Suprapubic skin (tissue), 4 donors: ENCODE data around the gene ARAP2. TPM values are rescaled to one million over a fixed set of nuclear protein-coding genes. Genes with fewer than 3 reads are reported as not detected.

Experiments used
- DNase-seq, 2 donors: peaks; one replicate each; pipeline ENCODE4 v3.0.0-alpha.2; 2019; ENCODE audit warnings: low spot score in 2 of 2
- H3K27ac ChIP-seq: fragments of 200-600 bp; sonication (generic); one replicate; pipeline ENCODE4 v1.5.1; 2019
- H3K27me3 ChIP-seq: fragments of 200-600 bp; sonication (generic); one replicate; pipeline ENCODE4 v1.5.1; 2019
- H3K36me3 ChIP-seq: fragments of 200-600 bp; sonication (generic); one replicate; pipeline ENCODE4 v1.5.1; 2019
- H3K4me1 ChIP-seq: fragments of 200-600 bp; sonication (generic); one replicate; pipeline ENCODE4 v1.5.1; 2019
- H3K4me3 ChIP-seq: fragments of 200-600 bp; sonication (generic); one replicate; pipeline ENCODE4 v1.5.1; 2019; ENCODE audit warnings: mild to moderate bottlenecking
- H3K9me3 ChIP-seq: fragments of 200-600 bp; sonication (generic); one replicate; pipeline ENCODE4 v1.5.1; 2019
- EP300 ChIP-seq: sonication (generic); formaldehyde crosslinking; IDR thresholded peaks from one replicate; pipeline ENCODE4 v1.6.1; 2017; ENCODE audit warnings: antibody characterized with exemption
- POLR2A ChIP-seq, 2 donors: fragments of 450-650 bp; IDR thresholded peaks; one replicate each; pipeline ENCODE4 v1.6.1; 2017; ENCODE audit warnings: antibody characterized with exemption in 2 of 2, mild to moderate bottlenecking in 2 of 2, moderate library complexity in 2 of 2
- POLR2AphosphoS5 ChIP-seq, 3 donors: sonication (generic); formaldehyde crosslinking; IDR thresholded peaks; one replicate each; pipeline ENCODE4 v1.6.1; 2017; ENCODE audit warnings: antibody characterized with exemption in 3 of 3
- WGBS: methylation state at CpG from one replicate; pipeline ENCODE4 v1.1.5; 2018; 5-methylcytosine and 5-hydroxymethylcytosine counted together
- total RNA-seq, 4 donors: library from RNA; depleted of rRNA; stranded (reverse); fragments of >200 nt; gene quantifications; one replicate each; pipeline ENCODE4 v1.1.0, GENCODE V29; 2016
- TF ChIP-seq, protein P1 (sequence below), 2 donors: fragments of 200-600 bp in 1 of 2; fragments of 450-650 bp in 1 of 2; sonication (generic) in 1 of 2; IDR thresholded peaks; one replicate each; pipeline ENCODE4 v1.5.1; 2016 to 2019; ENCODE audit warnings: antibody characterized with exemption in 2 of 2, mild to moderate bottlenecking in 1 of 2, moderate library complexity in 1 of 2

The ARAP2 gene
- total RNA-seq, 4 donors from 2014 or later = 88.2 to 203 (median 117) TPM

DNA sequence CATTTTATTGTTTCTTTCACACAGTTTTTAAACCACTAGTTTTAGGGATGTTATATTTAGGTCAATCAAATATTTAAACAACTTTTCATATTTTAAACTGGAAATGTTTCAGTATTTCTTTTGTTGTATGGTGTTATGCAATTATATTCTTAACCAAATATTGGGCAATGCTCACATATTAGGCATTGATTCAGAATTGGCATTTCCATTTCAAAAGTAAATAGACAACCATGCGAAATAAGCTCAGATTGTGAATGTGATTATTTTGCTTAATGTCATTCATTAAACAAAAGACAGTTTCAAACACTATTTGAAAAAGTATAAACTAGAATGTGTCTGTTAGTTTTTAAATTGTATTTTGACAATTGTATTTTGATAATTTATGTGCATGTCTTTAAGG, 36.9 kb downstream of the ARAP2 start:
- Histone ChIP-seq H3K4me1 (no peaks in the 10 kb centered on the region), H3K27me3 (no peaks in the 10 kb centered on the region), H3K27ac (no peak overlapping the region), H3K9me3 (no peaks in the 10 kb centered on the region), H3K36me3 (peaks cover 5% of the 10 kb centered on the region), H3K4me3 (no peak overlapping the region)
- WGBS = 78% methylated on average over 1 of the region's 1 CpG
- TF ChIP-seq EP300 (no peak), POLR2A (IDR thresholded peaks at IDR 0.05) (no peak), POLR2AphosphoS5 (IDR thresholded peaks at IDR 0.05) (no peak)
- TF ChIP-seq, protein P1, sequence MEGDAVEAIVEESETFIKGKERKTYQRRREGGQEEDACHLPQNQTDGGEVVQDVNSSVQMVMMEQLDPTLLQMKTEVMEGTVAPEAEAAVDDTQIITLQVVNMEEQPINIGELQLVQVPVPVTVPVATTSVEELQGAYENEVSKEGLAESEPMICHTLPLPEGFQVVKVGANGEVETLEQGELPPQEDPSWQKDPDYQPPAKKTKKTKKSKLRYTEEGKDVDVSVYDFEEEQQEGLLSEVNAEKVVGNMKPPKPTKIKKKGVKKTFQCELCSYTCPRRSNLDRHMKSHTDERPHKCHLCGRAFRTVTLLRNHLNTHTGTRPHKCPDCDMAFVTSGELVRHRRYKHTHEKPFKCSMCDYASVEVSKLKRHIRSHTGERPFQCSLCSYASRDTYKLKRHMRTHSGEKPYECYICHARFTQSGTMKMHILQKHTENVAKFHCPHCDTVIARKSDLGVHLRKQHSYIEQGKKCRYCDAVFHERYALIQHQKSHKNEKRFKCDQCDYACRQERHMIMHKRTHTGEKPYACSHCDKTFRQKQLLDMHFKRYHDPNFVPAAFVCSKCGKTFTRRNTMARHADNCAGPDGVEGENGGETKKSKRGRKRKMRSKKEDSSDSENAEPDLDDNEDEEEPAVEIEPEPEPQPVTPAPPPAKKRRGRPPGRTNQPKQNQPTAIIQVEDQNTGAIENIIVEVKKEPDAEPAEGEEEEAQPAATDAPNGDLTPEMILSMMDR (IDR thresholded peaks at IDR 0.05) = no peak
- no peak for DNase-seq

GRCh38 chr4:36206603-36207311, 37.6 kb downstream of the ARAP2 start:
- 66% methylated on average over 3 of the region's 3 CpGs for WGBS
- TF ChIP-seq, protein P1 (IDR thresholded peaks at IDR 0.05) = no peak
- TF ChIP-seq POLR2AphosphoS5 (IDR thresholded peaks at IDR 0.05) (no peak), POLR2A (IDR thresholded peaks at IDR 0.05) (no peak), EP300 (no peak)
- H3K4me3 ChIP-seq = no peak overlapping the region
- peaks cover 5% of the 10 kb centered on the region for H3K36me3 ChIP-seq
- H3K27me3 ChIP-seq = no peaks in the 10 kb centered on the region
- no peak for DNase-seq
- no peak overlapping the region for H3K27ac ChIP-seq
- H3K4me1 ChIP-seq = no peaks in the 10 kb centered on the region
- H3K9me3 ChIP-seq = no peaks in the 10 kb centered on the region

DNA sequence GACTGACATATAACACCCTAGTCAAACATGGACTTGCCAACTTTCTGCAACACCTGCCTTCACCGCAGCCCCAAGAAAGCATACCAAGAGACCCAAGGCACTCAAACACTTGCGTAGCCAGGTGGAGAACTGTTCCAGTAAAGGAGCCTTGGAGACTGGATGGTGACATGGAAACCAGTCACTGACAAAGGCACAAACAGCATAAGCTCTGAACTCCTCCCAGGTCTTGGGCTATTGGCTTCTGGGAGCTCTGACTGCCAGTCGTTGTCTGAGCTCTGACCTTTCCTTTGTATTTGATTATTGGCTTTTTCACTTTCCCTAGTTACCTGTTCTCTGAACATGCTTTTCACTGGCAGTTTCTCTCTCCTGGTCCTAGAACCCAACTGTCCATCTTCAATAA, 38.3 kb downstream of the ARAP2 start:
- 94% methylated on average over 3 of the region's 3 CpGs for WGBS
- Histone ChIP-seq H3K4me3 (no peak overlapping the region), H3K36me3 (peaks cover 5% of the 10 kb centered on the region), H3K27me3 (no peaks in the 10 kb centered on the region), H3K9me3 (no peaks in the 10 kb centered on the region), H3K4me1 (no peaks in the 10 kb centered on the region), H3K27ac (no peak overlapping the region)
- no peak for DNase-seq
- TF ChIP-seq, protein P1 (IDR thresholded peaks at IDR 0.05) = no peak
- TF ChIP-seq POLR2AphosphoS5 (IDR thresholded peaks at IDR 0.05) (no peak), POLR2A (IDR thresholded peaks at IDR 0.05) (no peak), EP300 (no peak)

DNA sequence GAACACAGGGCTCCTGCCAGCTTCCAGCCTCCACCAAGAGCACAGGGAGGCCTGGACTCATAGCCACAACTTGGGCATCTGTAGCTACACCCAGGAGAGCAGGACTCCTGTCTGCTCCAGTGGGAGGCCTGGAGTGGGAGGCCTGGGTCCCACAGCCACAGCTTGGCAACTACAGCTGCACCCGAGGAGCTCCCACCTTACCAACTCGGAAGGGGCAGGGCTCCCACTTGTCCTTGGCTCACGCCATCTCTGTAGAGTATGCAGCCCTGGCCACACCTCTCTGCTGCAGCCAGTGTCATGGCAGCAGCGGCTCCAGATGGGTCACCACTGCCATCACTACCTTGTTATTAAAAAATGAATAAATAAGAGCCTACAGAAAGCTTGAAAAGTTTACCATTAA, 45.5 kb downstream of the ARAP2 start:
- H3K4me3 ChIP-seq = no peak overlapping the region
- TF ChIP-seq EP300 = no peak
- TF ChIP-seq, protein P1 (IDR thresholded peaks at IDR 0.05) = no peak
- H3K4me1 ChIP-seq = no peaks in the 10 kb centered on the region
- 97% methylated on average over 3 of the region's 4 CpGs for WGBS
- no peak overlapping the region for H3K27ac ChIP-seq
- H3K27me3 ChIP-seq = no peaks in the 10 kb centered on the region
- no peak for DNase-seq
- H3K9me3 ChIP-seq = no peaks in the 10 kb centered on the region
- H3K36me3 ChIP-seq = peaks cover 20% of the 10 kb centered on the region

DNA sequence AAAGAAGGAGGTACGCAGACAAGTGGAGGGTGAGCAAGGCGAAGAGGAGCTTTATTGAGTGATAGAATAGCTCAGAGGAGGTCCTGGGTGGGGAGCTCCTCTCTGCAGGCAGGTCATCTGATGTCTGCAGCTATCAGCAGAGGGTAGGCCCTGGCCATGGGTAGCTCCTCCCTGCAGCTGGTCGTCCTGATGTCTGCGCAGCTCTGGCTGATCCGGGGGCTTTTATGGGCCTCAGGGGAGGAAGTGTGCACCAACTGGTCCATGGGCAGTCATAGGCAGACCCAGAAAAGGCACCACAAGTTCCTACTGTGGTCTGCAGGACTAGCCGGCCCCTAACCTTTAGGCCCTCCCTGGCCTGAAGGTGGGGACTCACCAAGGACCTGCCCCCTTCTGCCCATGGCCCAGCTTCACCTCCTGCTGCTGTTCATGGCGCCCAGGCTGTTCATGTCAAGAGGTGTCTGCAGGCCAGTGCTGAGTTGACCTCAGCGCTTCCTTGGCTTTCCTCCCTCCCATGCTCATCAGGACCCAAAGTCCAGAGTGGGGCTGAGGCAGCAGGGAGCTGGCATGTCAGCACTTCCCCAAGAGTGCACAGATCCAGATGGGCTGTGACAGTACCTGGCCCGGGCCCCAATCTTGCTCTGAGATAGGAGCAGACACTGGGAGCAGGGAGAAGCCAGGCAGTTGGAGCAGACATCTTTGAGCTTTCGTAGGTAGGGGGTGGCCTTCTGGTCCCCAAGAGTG, 46.1 kb downstream of the ARAP2 start:
- DNase-seq = no peak
- H3K27me3 ChIP-seq = no peaks in the 10 kb centered on the region
- peaks cover 20% of the 10 kb centered on the region for H3K36me3 ChIP-seq
- H3K4me1 ChIP-seq = no peaks in the 10 kb centered on the region
- 94% methylated on average over 5 of the region's 10 CpGs for WGBS
- TF ChIP-seq EP300 = no peak
- TF ChIP-seq POLR2AphosphoS5 (IDR thresholded peaks at IDR 0.05) = no peak
- no peak for TF ChIP-seq POLR2A (IDR thresholded peaks at IDR 0.05)
- TF ChIP-seq, protein P1 (IDR thresholded peaks at IDR 0.05) = no peak
- H3K4me3 ChIP-seq = no peak overlapping the region
- H3K27ac ChIP-seq = no peak overlapping the region
- no peaks in the 10 kb centered on the region for H3K9me3 ChIP-seq
